ENCODE measurements around the gene PLXDC1.

DNA sequence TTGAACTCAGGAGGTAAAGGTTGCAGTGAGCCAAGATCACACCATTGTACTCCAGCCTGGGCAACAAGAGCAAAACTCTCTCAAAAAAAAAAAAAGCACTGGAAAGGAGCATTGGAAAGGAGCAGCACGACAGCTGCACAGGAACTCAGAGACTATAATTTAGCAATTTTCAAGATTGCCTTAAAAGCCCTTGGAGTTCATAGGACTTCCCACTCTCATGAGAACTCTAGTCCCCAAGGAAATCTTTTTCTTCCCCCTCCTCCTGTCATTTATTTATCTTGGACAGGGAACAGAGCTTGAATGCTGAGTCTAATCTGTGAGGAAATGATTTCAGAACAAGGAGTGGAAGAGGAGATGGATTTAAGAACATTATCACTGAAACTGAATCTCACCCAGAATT lies 69.0 kb downstream of the PLXDC1 start:
- no peak for TF ChIP-seq POLR2AphosphoS5 (IDR thresholded peaks at IDR 0.05; ENCODE audit: low read depth, low read length)
- TF ChIP-seq, protein P1, sequence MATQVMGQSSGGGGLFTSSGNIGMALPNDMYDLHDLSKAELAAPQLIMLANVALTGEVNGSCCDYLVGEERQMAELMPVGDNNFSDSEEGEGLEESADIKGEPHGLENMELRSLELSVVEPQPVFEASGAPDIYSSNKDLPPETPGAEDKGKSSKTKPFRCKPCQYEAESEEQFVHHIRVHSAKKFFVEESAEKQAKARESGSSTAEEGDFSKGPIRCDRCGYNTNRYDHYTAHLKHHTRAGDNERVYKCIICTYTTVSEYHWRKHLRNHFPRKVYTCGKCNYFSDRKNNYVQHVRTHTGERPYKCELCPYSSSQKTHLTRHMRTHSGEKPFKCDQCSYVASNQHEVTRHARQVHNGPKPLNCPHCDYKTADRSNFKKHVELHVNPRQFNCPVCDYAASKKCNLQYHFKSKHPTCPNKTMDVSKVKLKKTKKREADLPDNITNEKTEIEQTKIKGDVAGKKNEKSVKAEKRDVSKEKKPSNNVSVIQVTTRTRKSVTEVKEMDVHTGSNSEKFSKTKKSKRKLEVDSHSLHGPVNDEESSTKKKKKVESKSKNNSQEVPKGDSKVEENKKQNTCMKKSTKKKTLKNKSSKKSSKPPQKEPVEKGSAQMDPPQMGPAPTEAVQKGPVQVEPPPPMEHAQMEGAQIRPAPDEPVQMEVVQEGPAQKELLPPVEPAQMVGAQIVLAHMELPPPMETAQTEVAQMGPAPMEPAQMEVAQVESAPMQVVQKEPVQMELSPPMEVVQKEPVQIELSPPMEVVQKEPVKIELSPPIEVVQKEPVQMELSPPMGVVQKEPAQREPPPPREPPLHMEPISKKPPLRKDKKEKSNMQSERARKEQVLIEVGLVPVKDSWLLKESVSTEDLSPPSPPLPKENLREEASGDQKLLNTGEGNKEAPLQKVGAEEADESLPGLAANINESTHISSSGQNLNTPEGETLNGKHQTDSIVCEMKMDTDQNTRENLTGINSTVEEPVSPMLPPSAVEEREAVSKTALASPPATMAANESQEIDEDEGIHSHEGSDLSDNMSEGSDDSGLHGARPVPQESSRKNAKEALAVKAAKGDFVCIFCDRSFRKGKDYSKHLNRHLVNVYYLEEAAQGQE (IDR thresholded peaks at IDR 0.05; ENCODE audit: insufficient read depth in 1 of 2, low read depth in 2 of 2, low read length in 2 of 2): no peak
